ENCODE results near the gene NFILZ. TPM values are rescaled to one million over a fixed set of nuclear protein-coding genes. Genes with fewer than 3 reads are reported as not detected.

NFILZ gene
- total and polyA plus RNA-seq, 4 donors = not detected

GRCh38 chr19:8655340-8655709, 24.9 kb downstream of the NFILZ start:
- ATAC-seq (ENCODE audit: insufficient read depth, low FRiP score) (no peak), DNase-seq (no peak)
- no peak overlapping the region for H3K4me3 ChIP-seq
- no peak overlapping the region for H3K9ac ChIP-seq (ENCODE audit: insufficient read depth in 1 of 2, low read length in 2 of 2)
- peaks cover 0 to 3% (median 0%) of the 10 kb centered on the region in 3 donors for H3K27me3 ChIP-seq (ENCODE audit: control insufficient read depth in 3 of 3, insufficient read depth in 3 of 3, low read length in 2 of 3)
- H3K36me3 ChIP-seq (ENCODE audit: control insufficient read depth in 4 of 4, insufficient read depth in 4 of 4, low read length in 4 of 4) = no peaks in the 10 kb centered on the region
- TF ChIP-seq CTCF (IDR thresholded peaks at IDR 0.05; ENCODE audit: control extremely low read depth, extremely low read depth) = no peak
- H3K4me1 ChIP-seq (ENCODE audit: control insufficient read depth in 5 of 5, insufficient read depth in 5 of 5, low read length in 5 of 5) = peaks cover 0 to 3% (median 0%) of the 10 kb centered on the region in 5 donors
- H3K9me3 ChIP-seq (ENCODE audit: control insufficient read depth in 4 of 4, insufficient read depth in 3 of 4, low read length in 3 of 4) = no peaks in the 10 kb centered on the region
- 69 to 75% methylated on average over 12 of the region's 12 CpGs for WGBS, 2 donors
- H3K27ac ChIP-seq (ENCODE audit: low read depth in 1 of 2, low read length in 1 of 2) = no peak overlapping the region

- TF ChIP-seq CTCF (IDR thresholded peaks at IDR 0.05; ENCODE audit: control extremely low read depth, extremely low read depth) = no peak
- H3K4me3 ChIP-seq = no peak overlapping the region
- no peak for ATAC-seq (ENCODE audit: insufficient read depth, low FRiP score)
- DNase-seq = no peak
- H3K27ac ChIP-seq (ENCODE audit: low read depth in 1 of 2, low read length in 1 of 2) = no peak overlapping the region
- H3K9me3 ChIP-seq (ENCODE audit: control insufficient read depth in 4 of 4, insufficient read depth in 3 of 4, low read length in 3 of 4) = no peaks in the 10 kb centered on the region
- WGBS, 2 donors = 79 to 95% methylated on average over 5 of the region's 5 CpGs
- H3K27me3 ChIP-seq (ENCODE audit: control insufficient read depth in 3 of 3, insufficient read depth in 3 of 3, low read length in 2 of 3) = peaks cover 0 to 3% (median 0%) of the 10 kb centered on the region in 3 donors
- no peak overlapping the region for H3K9ac ChIP-seq (ENCODE audit: insufficient read depth in 1 of 2, low read length in 2 of 2)
- no peaks in the 10 kb centered on the region for H3K36me3 ChIP-seq (ENCODE audit: control insufficient read depth in 4 of 4, insufficient read depth in 4 of 4, low read length in 4 of 4)
- H3K4me1 ChIP-seq (ENCODE audit: control insufficient read depth in 5 of 5, insufficient read depth in 5 of 5, low read length in 5 of 5) = peaks cover 0 to 3% (median 0%) of the 10 kb centered on the region in 5 donors
These were observed 27.4 kb downstream of the NFILZ start for GRCh38 chr19:8657869-8658268.

- DNase-seq (no peak), ATAC-seq (ENCODE audit: insufficient read depth, low FRiP score) (no peak)
- peaks cover 0 to 3% (median 0%) of the 10 kb centered on the region in 3 donors for H3K27me3 ChIP-seq (ENCODE audit: control insufficient read depth in 3 of 3, insufficient read depth in 3 of 3, low read length in 2 of 3)
- no peaks in the 10 kb centered on the region for H3K4me1 ChIP-seq (ENCODE audit: control insufficient read depth in 5 of 5, insufficient read depth in 5 of 5, low read length in 5 of 5)
- H3K36me3 ChIP-seq (ENCODE audit: control insufficient read depth in 4 of 4, insufficient read depth in 4 of 4, low read length in 4 of 4) = no peaks in the 10 kb centered on the region
- TF ChIP-seq CTCF (IDR thresholded peaks at IDR 0.05; ENCODE audit: control extremely low read depth, extremely low read depth) = no peak
- H3K9ac ChIP-seq (ENCODE audit: insufficient read depth in 1 of 2, low read length in 2 of 2) = no peak overlapping the region
- WGBS, 2 donors = 80 to 91% methylated on average over 7 of the region's 7 CpGs
- no peak overlapping the region for H3K27ac ChIP-seq (ENCODE audit: low read depth in 1 of 2, low read length in 1 of 2)
- H3K9me3 ChIP-seq (ENCODE audit: control insufficient read depth in 4 of 4, insufficient read depth in 3 of 4, low read length in 3 of 4) = no peaks in the 10 kb centered on the region
- H3K4me3 ChIP-seq = no peak overlapping the region
These were observed 29.5 kb downstream of the NFILZ start for GRCh38 chr19:8659905-8660304.

GRCh38 chr19:8662263-8662662, 31.8 kb downstream of the NFILZ start:
- DNase-seq (no peak), ATAC-seq (ENCODE audit: insufficient read depth, low FRiP score) (no peak)

More at GRCh38 chr19:8662263-8662662, 31.8 kb downstream of the NFILZ start:
- Histone ChIP-seq H3K9ac (ENCODE audit: insufficient read depth in 1 of 2, low read length in 2 of 2) (no peak overlapping the region), H3K9me3 (ENCODE audit: control insufficient read depth in 4 of 4, insufficient read depth in 3 of 4, low read length in 3 of 4) (no peaks in the 10 kb centered on the region), H3K27me3 (ENCODE audit: control insufficient read depth in 3 of 3, insufficient read depth in 3 of 3, low read length in 2 of 3) (no peaks in the 10 kb centered on the region), H3K36me3 (ENCODE audit: control insufficient read depth in 4 of 4, insufficient read depth in 4 of 4, low read length in 4 of 4) (no peaks in the 10 kb centered on the region), H3K4me1 (ENCODE audit: control insufficient read depth in 5 of 5, insufficient read depth in 5 of 5, low read length in 5 of 5) (no peaks in the 10 kb centered on the region), H3K4me3 (no peak overlapping the region), H3K27ac (ENCODE audit: low read depth in 1 of 2, low read length in 1 of 2) (no peak overlapping the region)
- WGBS, 2 donors = 83 to 94% methylated on average over 4 of the region's 4 CpGs
- TF ChIP-seq CTCF (IDR thresholded peaks at IDR 0.05; ENCODE audit: control extremely low read depth, extremely low read depth) = no peak

All from lung (tissue), 12 donors.